ENCODE results near the gene TSPEAR.

The TSPEAR gene

GRCh38 chr21:44740742-44741141 is 29.4 kb upstream of the TSPEAR start:
- no peak for DNase-seq (ENCODE audit: low spot score)

- no peak for DNase-seq (ENCODE audit: low spot score)
Measured at GRCh38 chr21:44739316-44739715, 27.9 kb upstream of the TSPEAR start.

GRCh38 chr21:44738621-44739020 is 27.2 kb upstream of the TSPEAR start:
- DNase-seq (ENCODE audit: low spot score) = no peak

GRCh38 chr21:44737706-44738354 is 26.5 kb upstream of the TSPEAR start:
- DNase-seq (ENCODE audit: low spot score) = peak; percentile 1

- no peak for DNase-seq (ENCODE audit: low spot score)
Measured at GRCh38 chr21:44736291-44737004, 25.1 kb upstream of the TSPEAR start.

- DNase-seq (ENCODE audit: low spot score) = no peak
Measured at GRCh38 chr21:44735821-44736220, 24.4 kb upstream of the TSPEAR start.

- no peak for DNase-seq (ENCODE audit: low spot score)
Measured at GRCh38 chr21:44734841-44735240, 23.5 kb upstream of the TSPEAR start.

GRCh38 chr21:44734026-44734745 is 22.8 kb upstream of the TSPEAR start:
- DNase-seq (ENCODE audit: low spot score) = no peak

- no peak for DNase-seq (ENCODE audit: low spot score)
Measured at GRCh38 chr21:44732956-44733355, 21.6 kb upstream of the TSPEAR start.

GRCh38 chr21:44732263-44732662 is 20.9 kb upstream of the TSPEAR start:
- no peak for DNase-seq (ENCODE audit: low spot score)

- no peak for DNase-seq (ENCODE audit: low spot score)
Measured at GRCh38 chr21:44730951-44731579, 19.7 kb upstream of the TSPEAR start.

GRCh38 chr21:44730028-44730395 is 18.6 kb upstream of the TSPEAR start:
- DNase-seq (ENCODE audit: low spot score) = no peak

- no peak for DNase-seq (ENCODE audit: low spot score)
Measured at GRCh38 chr21:44729336-44730027, 18.1 kb upstream of the TSPEAR start.

GRCh38 chr21:44728716-44729115 is 17.3 kb upstream of the TSPEAR start:
- no peak for DNase-seq (ENCODE audit: low spot score)

GRCh38 chr21:44727757-44728156 is 16.4 kb upstream of the TSPEAR start:
- DNase-seq (ENCODE audit: low spot score) = no peak

GRCh38 chr21:44727321-44727720 is 15.9 kb upstream of the TSPEAR start:
- DNase-seq (ENCODE audit: low spot score) = no peak

GRCh38 chr21:44726826-44727225 is 15.5 kb upstream of the TSPEAR start:
- DNase-seq (ENCODE audit: low spot score) = no peak

- no peak for DNase-seq (ENCODE audit: low spot score)
Measured at GRCh38 chr21:44724926-44725325, 13.6 kb upstream of the TSPEAR start.

GRCh38 chr21:44724196-44724595 is 12.8 kb upstream of the TSPEAR start:
- no peak for DNase-seq (ENCODE audit: low spot score)

GRCh38 chr21:44723177-44724131 is 12.1 kb upstream of the TSPEAR start:
- DNase-seq (ENCODE audit: low spot score) = no peak

GRCh38 chr21:44722731-44723130 is 11.4 kb upstream of the TSPEAR start:
- DNase-seq (ENCODE audit: low spot score) = no peak
